Measurements from ENCODE around the gene CXXC5. TPM values are rescaled to one million over a fixed set of nuclear protein-coding genes. Genes with fewer than 3 reads are reported as not detected.

The CXXC5 gene
- total RNA-seq, 1 donor from 2014 or later = 17.2 TPM

DNA sequence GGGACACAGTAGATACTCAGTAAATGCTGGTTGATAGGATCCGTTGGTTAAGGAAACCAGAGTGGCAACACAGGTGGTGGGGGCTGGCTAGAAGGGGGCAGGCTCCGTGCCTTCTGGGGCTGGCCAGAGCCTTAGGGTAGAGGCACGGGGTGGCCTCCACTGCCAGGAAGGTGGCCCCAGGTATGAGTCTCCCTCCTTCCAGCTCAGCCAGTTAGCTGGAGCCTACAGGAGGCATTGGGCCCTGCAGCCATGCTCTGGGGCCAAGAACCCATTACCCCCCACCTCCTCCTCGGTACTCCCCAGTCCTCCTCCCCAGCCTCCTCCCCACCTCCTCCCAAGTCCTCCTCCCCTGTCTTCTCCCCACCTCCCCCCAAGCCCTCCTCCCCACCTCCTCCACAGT is 27.7 kb downstream of the CXXC5 start:
- Histone ChIP-seq H3K79me2 (ENCODE audit: low read depth) (peaks cover 67% of the 10 kb centered on the region), H3K27ac (no peak overlapping the region), H3K9me3 (ENCODE audit: low read depth) (no peaks in the 10 kb centered on the region), H3K4me2 (no peak overlapping the region), H3K4me3 (no peak overlapping the region), H3K36me3 (no peaks in the 10 kb centered on the region), H3F3A (ENCODE audit: low read depth) (peaks cover 23% of the 10 kb centered on the region), H4K20me1 (ENCODE audit: low read depth) (peaks cover 48% of the 10 kb centered on the region), H3K4me1 (peaks cover 34% of the 10 kb centered on the region), H3K27me3 (no peaks in the 10 kb centered on the region), H3K9ac (no peak overlapping the region), H2AFZ (replicated peaks) (no peak overlapping the region)
- Mint-ChIP-seq H3K4me3 (no peak overlapping the region), H3K36me3 (peaks cover 5% of the 10 kb centered on the region), H3K9me3 (no peaks in the 10 kb centered on the region), H3K4me1 (peaks cover 60% of the 10 kb centered on the region), H3K27me3 (ENCODE audit: insufficient read depth, low read depth) (peaks cover 3% of the 10 kb centered on the region), H3K27ac (no peak overlapping the region)
- DNase-seq (ENCODE audit: low spot score) = no peak
- no peak for TF ChIP-seq EZH2phosphoT487 (IDR thresholded peaks at IDR 0.05)
- TF ChIP-seq EZH2 (IDR thresholded peaks at IDR 0.05) = no peak
- TF ChIP-seq, protein P1, sequence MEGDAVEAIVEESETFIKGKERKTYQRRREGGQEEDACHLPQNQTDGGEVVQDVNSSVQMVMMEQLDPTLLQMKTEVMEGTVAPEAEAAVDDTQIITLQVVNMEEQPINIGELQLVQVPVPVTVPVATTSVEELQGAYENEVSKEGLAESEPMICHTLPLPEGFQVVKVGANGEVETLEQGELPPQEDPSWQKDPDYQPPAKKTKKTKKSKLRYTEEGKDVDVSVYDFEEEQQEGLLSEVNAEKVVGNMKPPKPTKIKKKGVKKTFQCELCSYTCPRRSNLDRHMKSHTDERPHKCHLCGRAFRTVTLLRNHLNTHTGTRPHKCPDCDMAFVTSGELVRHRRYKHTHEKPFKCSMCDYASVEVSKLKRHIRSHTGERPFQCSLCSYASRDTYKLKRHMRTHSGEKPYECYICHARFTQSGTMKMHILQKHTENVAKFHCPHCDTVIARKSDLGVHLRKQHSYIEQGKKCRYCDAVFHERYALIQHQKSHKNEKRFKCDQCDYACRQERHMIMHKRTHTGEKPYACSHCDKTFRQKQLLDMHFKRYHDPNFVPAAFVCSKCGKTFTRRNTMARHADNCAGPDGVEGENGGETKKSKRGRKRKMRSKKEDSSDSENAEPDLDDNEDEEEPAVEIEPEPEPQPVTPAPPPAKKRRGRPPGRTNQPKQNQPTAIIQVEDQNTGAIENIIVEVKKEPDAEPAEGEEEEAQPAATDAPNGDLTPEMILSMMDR (IDR thresholded peaks at IDR 0.05) = no peak

DNA sequence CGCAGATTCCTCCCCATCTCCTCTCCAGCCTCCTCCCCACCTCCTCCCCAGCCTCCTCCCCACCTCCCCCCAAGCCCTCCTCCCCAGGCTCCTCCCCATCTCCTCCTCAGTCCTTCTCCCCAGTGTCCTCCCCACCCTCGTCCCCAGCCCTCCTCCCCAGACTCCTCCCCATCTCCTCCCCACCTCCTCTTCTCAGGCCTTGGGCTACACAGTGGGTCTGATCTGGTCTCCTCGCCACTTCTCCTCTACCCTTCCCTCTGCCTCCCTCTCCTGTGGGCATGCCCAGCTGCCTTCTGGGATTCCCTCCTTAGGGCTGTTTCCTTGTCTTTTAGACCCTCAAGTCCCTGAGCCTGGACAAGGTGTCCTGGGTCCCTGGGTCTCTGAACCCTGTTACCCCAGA is 28.3 kb downstream of the CXXC5 start:
- H2AFZ ChIP-seq (replicated peaks) = no peak overlapping the region
- Mint-ChIP-seq H3K4me1 (peaks cover 57% of the 10 kb centered on the region), H3K9me3 (no peaks in the 10 kb centered on the region), H3K27me3 (ENCODE audit: insufficient read depth, low read depth) (peaks cover 3% of the 10 kb centered on the region), H3K4me3 (peak overlapping the region; percentile 67), H3K36me3 (peaks cover 6% of the 10 kb centered on the region), H3K27ac (peak overlapping the region; percentile 80)
- H3K36me3 ChIP-seq = no peaks in the 10 kb centered on the region
- no peak overlapping the region for H3K9ac ChIP-seq
- H3K4me3 ChIP-seq = no peak overlapping the region
- TF ChIP-seq EZH2phosphoT487 (IDR thresholded peaks at IDR 0.05) = no peak
- TF ChIP-seq, protein P1 (IDR thresholded peaks at IDR 0.05) = no peak
- no peak for TF ChIP-seq EZH2 (IDR thresholded peaks at IDR 0.05)
- H3F3A ChIP-seq (ENCODE audit: low read depth) = peaks cover 22% of the 10 kb centered on the region
- no peaks in the 10 kb centered on the region for H3K27me3 ChIP-seq
- DNase-seq (ENCODE audit: low spot score) = no peak
- peaks cover 28% of the 10 kb centered on the region for H3K4me1 ChIP-seq
- peaks cover 61% of the 10 kb centered on the region for H3K79me2 ChIP-seq (ENCODE audit: low read depth)
- H3K4me2 ChIP-seq = peak overlapping the region; percentile 63
- H3K27ac ChIP-seq = no peak overlapping the region
- no peaks in the 10 kb centered on the region for H3K9me3 ChIP-seq (ENCODE audit: low read depth)
- peaks cover 45% of the 10 kb centered on the region for H4K20me1 ChIP-seq (ENCODE audit: low read depth)

DNA sequence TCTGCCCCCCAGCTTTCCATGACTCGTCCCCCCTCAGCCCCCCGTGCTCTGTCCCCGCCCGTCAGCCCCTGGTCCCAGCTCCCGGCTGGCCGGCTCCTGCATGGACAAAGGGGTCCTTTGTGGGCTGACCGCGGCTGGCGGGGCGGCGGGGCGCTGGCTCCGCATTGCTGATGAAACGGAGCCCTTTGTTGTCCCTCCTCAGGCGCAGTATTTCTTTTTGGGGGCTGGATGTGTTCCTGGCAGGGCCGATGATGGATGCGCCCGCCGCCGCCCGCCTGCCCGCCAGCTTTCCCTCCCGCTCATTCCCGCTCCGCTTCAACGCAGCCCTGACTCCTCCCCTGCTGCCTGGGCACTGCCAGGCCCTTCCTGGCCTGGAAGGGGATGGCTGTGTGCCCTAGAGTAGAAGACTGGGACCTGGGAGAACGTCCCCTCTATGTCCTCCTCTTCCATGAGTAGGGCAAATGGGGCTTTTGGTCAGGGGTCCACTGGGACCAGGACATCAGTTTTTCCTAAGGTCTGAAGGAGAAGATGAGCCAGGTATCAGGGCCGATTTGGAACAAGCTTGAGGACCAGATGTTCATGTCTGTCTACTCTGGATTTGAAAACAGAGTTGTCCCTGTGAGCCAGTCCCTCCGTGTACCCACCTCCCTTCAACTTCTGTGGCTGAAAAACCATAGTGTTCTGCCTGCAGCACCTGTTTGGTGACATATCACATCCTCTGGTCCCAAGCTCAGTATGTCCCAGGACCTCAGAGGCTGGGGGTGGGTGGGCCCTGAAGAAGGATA is 29.0 kb downstream of the CXXC5 start:
- H3F3A ChIP-seq (ENCODE audit: low read depth) = peaks cover 16% of the 10 kb centered on the region

More for the DNA sequence above, 29.0 kb downstream of the CXXC5 start:
- H4K20me1 ChIP-seq (ENCODE audit: low read depth) = peaks cover 45% of the 10 kb centered on the region
- H3K9me3 Mint-ChIP-seq = no peaks in the 10 kb centered on the region
- H3K36me3 ChIP-seq = no peaks in the 10 kb centered on the region
- H2AFZ ChIP-seq (replicated peaks) = no peak overlapping the region
- TF ChIP-seq EZH2 (IDR thresholded peaks at IDR 0.05) (no peak), EZH2phosphoT487 (IDR thresholded peaks at IDR 0.05) (no peak)
- TF ChIP-seq, protein P1 (IDR thresholded peaks at IDR 0.05) = no peak
- H3K4me3 Mint-ChIP-seq = peak overlapping the region; percentile 72
- no peaks in the 10 kb centered on the region for H3K9me3 ChIP-seq (ENCODE audit: low read depth)
- no peak overlapping the region for H3K4me3 ChIP-seq
- peaks cover 24% of the 10 kb centered on the region for H3K4me1 ChIP-seq
- H3K36me3 Mint-ChIP-seq = peaks cover 10% of the 10 kb centered on the region
- peaks cover 56% of the 10 kb centered on the region for H3K4me1 Mint-ChIP-seq
- H3K27me3 ChIP-seq = no peaks in the 10 kb centered on the region
- peak overlapping the region; percentile 98 for H3K27ac Mint-ChIP-seq
- peak; percentile 84 for DNase-seq (ENCODE audit: low spot score)
- H3K4me2 ChIP-seq = peak overlapping the region; percentile 63
- H3K9ac ChIP-seq = no peak overlapping the region
- H3K27me3 Mint-ChIP-seq (ENCODE audit: insufficient read depth, low read depth) = no peaks in the 10 kb centered on the region
- peaks cover 54% of the 10 kb centered on the region for H3K79me2 ChIP-seq (ENCODE audit: low read depth)
- no peak overlapping the region for H3K27ac ChIP-seq
